ENCODE measurements around the gene TNFRSF4.
"Not testable (repeated sequence)": the region's sequence is repeated elsewhere in the genome, so short reads cannot be mapped to it uniquely, and the experiment has no call there.

TNFRSF4 gene

DNA sequence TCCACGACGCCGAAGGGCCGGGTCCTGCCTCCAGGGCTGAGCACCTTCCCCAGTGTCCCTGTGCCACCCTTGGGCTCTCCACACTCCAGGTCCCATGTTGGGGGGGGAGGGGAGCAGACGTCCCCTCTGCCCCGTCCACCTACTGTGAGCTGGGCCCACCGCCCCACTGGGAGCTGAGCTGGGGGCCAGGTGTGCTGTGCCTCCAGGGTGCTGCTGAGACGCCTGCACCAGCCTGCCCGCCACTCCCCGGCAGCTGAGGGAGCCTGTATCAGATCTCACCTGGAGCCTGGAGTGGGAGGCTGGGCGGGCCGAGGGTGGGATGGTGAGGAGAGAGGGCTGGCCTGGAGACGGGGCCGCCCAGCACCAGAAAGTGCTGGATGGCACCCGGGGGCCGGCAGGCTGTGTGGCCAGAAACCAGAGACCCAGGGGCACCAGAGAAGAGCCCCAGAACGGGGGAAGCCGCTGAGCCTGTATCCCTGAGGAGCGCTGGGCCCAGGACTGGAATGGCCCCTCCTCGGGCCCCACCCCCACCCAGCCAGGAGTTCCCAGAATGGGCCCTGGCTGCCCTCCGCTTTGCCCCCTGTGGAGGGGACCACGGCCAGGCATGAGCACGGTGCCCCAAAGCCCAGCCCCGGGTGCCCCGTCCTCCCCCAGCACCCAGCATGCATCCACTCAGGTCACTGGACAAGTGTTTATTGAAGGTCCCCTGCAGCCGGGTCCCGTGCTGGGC, 11.0 kb downstream of the TNFRSF4 start:
- no peak for DNase-seq (ENCODE audit: low spot score)

DNA sequence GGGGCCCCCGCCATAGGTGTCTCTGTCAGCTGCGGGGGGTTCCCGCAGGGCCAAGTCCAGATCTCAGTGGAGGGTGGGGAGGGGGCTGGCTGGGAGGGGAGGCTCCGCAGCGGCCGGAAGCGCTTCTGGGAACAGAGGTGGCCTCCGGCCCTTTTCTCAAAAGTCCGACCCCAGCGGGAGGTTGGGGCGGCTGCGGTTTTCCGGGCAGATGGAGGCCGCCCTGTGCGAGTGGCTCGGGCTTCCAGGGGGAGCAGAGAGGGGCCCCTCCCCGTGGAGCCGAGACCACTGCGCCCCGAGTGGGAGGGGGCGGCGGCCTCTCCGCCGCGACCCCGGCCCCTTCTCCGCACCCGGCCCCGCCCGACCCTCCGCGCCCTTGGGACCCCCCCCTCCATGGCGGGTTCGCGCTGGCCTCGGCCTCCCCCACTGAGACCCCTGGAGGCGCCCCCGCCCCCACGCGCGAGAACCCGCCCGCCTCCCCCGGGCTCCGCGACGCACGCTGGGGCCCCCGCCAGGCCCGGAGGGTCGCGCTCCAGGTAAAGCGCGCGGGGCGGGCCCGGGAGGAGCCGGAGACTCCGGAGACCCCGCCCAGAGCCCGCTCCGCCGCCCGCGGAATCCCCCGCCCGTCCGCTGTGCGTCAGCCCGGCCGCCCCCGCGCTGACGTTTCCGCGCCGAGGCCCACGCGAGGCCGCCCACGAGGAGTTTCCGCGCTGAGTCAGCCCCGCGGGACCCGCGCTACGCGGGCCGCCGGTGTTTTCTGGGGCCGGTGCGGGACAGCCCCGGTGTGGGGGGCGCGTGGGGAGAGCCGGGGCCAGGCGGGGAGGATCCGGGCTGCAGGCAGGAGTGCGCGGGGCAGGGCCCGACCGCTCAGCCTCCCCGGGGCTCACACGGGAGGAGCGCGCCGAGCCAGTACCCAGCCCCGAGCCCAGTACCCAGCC, 12.8 kb downstream of the TNFRSF4 start:
- peak; percentile 53 for DNase-seq (ENCODE audit: low spot score)

DNA sequence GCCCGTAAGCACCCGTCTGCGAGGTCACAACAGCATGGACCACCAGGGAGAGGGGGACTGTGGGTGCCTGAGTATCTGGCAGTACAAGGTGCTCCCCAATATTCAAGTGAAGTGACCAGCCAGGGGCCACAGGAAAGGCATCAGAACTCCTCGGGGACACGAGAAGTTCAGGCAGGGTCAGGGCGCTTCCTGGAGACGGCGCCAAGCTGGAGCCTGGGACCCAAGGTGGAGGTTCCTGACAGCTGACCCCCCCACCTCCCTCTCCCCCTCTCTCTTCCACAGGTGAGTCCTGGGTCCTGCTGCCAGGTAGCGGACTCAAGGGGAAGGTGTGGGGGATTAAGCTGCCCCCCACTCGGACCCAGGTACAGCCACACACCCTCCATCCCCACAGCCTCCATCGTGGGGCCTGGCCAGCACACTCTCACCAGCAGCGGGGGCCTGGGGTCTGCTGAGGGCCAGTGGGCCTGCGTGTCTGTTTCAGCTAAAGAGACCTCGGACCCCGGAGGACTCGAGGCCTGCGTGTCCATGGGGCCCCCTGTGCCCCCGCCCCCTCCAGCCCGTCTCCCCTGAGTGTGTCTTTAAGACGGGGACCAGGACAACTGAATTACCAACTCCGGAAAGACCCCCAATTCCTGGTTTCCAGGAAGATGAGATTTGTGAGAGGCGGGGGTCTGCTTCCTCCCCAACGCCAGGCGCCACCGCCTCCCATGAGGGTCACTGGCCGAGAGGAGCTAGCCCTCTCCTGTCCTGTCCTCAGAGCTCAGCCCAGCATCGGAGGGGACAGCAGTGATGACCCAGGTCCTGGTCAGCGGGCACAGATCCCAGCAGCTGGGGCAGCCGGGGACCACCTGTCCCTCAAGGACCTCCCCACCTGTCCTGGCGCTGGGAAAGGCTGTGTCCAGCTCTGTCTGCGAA, 13.7 kb downstream of the TNFRSF4 start:
- DNase-seq (ENCODE audit: low spot score) = no peak

DNA sequence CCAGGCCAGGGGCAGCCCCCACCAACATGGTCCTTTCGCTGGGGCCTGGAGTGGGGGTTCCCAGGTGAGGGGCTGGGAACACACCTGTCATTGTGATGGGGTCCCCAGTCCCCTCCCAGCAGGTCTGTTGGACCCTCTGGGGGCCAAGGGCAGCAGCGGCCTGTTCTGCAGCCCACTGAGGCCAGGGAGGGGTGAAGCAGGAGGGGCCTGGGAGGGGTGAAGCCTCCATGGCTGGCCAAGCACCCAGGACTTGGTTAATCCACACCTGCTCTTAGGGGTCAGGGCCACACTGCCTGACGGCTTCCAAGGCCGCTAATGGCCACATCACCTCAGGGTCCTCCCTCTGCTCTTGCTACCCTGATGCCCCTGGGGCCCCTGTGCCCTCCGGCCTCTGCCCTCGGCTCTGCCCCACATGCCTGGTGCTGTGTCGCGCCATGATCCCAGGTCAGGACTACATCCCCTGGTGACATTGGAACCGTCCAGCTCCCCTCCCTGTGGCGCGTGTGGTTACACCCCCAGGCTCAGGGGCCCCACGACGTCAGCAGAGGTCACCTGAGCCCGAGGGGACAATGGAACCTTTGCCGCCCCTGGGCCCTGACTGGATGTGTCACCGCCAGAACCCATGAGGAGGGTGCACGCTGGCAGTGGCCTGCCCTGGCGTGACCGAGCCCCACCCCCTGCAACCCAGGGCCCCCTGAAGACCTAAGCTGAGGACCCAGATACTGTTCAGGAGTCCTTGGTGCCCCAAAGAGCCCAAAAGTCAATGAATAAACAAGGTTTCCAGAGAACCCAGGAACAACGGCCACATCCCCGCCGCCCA, 14.6 kb downstream of the TNFRSF4 start:
- no peak for DNase-seq (ENCODE audit: low spot score)

DNA sequence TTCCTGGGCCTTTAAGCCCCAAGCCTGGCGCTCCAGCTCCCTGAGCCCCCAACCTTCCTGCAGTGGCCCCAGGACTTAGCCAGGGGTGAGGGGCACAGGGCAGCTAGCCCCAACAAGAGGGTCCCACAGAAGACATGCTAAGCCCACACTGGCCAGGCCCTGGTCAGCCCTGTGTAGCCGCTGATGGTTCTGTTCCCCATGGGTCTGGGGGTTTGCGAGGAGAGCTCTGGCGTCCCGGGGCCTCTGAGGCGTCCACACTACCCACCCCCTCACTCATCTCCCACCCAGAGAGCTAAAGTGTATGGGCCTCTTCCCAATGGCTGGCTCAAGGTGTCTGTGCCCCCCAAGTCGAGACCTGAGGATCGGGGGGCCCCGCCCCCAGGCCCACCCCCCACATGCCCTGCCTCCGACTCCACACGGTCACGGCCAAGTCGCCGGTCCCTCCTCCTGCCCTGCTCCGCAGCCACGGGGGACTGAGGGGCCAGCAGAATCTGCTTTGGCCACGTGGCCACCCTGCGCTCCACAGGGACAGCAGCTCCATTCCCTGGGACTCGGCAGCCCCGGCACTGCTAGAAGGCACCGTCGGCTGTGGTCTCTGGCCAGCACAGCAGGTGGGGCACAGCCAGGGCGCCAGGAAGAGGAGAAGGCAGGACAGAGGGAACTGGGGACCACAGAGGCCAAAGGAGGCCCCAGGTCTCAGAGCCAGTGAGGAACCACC, 15.4 kb downstream of the TNFRSF4 start:
- no peak for DNase-seq (ENCODE audit: low spot score)

DNA sequence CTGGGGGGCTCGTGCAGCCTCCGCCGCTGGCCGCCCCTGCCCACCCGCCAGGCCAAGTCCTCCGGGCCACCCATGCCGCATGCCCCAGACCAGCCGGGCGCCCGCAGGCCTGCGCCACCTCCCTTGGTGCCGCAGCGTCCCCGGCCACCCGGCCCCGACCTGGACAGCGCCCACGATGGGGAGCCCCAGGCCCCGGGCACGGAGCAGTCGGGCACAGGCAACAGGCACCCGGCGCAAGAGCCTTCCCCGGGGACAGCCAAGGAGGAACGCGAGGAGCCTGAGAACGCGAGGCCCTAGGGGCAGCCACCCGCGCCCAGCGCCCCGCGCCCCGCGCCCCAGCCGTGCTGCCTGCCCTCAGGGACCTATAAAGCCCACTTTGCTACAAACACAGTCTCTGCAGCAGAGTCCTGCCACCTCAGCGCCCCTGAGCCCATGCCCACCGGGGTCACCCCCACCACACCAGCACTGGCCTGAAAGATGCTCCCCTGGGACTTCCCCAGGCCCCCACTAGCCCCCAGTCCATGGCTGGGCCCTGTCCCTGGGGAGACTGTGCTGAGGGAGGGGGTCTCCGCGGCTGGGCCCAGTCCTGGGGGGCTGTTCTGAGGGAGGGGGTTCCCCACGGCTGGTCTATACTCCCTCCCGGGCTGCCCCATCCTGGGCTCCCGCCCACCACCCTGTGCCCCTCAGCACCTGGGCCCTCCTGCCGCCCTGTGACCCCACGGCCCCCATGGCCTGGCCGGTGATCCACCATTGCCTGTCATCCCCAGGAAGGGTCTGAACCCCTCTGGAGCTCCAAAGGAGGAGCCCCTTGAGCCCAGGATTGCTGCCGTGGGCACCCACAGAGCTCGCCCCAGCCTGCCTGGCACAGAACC, 16.2 kb downstream of the TNFRSF4 start:
- DNase-seq (ENCODE audit: low spot score) = no peak

DNA sequence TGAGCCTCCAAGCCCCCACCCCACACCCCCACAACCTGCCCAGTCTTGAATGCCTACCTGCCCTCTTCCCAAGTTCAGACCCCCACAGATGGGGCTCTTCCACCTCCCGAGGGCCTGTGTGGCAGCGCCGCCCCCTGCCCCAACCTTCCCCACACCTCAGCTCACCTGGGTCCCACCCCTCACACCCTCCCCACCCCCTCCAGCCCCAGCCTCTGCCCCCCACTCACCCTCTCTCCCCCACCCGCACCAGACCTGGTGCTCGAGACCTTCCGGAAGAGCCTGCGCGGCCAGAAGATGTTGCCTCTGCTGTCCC, 16.8 kb downstream of the TNFRSF4 start:
- DNase-seq (ENCODE audit: low spot score) = no peak

DNA sequence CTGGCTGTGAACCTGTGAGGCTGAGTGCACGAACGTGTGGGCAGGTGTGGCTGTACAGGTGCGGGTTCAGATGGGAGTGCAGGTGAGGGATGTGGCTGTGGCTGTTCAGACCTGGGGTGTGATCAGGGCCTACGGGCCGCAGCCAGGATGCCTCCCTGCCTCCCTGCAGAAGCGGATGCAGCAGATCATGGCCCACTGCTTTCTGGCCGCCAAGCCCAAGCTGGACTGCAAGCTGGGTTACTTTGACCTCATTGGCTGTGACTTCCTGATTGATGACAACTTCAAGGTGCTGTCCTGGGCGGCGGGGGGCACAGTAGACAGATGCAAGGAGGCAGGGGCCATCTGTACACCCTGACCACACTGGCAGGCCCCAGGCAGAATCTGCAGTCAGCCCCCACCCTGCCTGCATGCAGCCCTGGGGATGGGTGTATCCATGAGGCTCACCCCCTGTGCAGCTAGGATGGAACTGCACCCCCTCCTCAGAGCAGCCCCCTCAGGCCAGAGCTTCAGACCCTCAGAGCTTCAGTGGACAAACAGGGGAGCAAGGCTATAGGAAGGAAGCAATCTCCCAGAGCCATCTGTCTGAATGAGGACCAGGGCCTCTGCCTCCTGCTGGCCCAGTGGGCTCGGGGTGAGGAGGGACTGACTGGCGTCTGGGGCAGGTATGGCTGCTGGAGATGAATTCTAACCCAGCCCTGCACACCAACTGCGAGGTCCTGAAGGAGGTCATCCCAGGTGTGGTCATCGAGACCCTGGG, 17.3 kb downstream of the TNFRSF4 start:
- DNase-seq (ENCODE audit: low spot score) = no peak

DNA sequence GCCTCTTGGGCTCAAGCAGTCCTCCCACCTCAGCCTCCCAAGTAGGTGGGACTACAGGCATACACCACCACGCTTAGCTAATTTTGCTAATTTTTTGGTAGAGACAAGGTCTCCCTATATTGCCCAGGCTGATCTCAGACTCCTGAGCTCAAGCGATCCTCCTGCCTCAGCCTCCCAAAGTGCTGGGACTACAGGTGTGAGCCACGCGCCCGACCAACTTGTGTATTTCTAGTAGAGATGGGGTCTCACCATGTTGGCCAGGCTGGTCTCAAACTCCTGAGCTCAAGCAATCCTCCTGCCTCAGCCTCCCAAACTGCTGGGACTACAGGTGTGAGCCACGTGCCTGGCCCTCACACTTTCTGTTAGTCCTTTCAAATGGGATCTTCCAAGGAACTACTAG, 18.2 kb downstream of the TNFRSF4 start:
- DNase-seq (ENCODE audit: low spot score) = not testable (repeated sequence)

DNA sequence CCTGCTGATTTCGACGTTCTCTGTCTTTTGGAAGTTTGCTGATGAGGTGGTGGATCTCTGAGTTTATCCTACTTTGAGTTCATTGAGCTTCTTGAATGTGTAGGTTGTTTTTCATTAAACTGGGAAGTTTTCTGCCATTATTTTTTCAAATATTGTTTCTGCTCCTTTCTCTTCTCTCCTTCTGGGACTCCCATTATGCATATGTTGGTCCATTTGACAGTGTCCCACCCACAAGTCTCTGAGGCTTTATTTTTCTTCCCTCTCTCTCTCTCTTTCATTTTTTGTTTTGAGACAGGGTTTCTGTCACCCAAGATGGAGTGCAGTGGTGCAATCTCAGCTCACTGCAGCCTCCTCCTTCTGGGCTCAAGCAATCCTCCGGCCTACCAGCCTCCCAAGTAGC, 19.2 kb downstream of the TNFRSF4 start:
- DNase-seq (ENCODE audit: low spot score) = no peak

DNA sequence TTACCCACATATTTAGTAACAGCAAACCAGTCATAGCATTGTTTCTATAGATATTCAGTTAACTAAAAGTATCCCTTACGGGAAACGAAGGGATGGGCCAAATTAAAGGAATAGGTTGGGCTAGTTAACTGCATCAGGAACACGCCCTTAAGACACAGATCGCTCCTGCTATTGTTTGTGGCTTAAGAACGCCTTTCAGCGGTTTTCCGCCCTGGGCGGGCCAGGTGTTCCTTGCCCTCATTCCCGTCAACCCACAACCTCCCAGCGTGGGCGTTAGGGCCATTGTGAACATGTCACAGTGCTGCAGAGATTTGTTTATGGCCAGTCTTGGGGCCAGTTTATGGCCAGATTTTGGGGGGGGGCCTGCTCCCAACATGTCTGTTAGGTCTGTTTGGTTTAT, 22.2 kb downstream of the TNFRSF4 start:
- DNase-seq (ENCODE audit: low spot score) = no peak

DNA sequence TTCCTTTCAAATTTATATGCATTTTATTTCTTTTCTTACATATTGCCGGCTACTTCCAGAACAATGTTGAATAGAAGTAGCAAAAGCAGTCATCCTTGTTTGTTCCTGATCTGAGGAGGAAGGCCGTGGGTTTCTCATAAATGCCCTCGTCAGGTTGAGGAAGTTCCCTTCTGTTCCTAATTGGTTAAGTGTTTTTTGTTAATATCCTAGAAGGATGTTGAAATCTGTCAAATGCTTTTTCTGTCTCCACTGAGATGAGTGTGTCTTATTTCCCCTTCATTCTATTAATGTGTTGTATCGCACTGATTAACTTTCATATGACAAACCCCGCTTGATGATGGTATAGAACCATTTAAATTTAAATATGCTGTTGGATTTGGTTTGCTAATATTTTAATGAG, 24.8 kb downstream of the TNFRSF4 start:
- DNase-seq (ENCODE audit: low spot score) = no peak

DNA sequence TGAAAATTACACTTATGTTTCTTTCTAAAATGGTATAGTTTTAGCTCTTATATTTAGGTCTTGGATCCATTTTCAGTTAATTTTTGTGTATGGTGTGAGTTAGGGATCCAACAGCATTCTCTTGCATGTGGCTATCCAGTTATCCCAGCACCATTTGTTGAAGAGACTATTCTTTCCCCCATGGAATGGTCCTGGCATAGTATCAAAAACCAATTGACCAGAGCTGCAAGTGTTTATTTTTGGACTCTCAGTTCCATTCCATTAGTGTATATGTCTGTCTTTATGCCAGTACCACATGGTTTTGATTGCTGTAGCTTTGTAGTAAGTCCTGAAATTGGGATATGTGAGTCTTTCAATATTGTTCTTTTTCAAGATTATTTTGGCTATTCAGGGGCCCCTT, 26.0 kb downstream of the TNFRSF4 start:
- no peak for DNase-seq (ENCODE audit: low spot score)

DNA sequence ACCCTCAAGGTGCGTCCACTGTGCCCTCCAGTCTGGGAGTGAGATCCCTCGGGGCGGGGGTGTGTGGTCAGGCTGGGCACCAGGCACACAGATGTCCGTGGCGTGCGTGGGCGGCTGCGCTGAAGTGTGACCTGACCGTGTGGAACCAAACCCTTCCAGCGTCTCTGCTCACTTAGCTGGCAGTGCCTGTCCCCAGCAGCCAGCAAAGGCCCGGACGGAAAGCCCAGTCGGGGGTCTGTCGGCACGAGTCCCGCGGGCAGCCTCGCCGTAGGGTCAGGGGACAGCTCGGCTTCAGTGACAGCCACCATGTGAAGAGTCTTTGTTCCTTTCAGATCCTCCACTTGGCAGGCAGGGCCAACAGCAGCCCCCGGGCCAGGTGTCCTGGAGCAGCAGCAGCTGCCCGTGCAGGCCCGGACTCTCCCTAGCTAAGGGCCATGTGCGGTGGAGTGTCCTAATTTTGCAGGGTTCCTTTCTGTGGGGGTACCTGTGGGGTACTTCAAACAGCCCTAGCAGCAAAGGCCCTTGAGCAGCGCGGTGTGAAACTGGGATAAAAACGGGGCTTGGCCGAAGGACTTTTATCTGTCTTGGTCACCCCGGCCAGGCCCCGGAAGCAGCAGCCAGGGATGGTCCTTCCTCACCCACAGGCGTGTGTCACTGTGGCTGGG, 28.7 kb downstream of the TNFRSF4 start:
- no peak for DNase-seq (ENCODE audit: low spot score)

DNA sequence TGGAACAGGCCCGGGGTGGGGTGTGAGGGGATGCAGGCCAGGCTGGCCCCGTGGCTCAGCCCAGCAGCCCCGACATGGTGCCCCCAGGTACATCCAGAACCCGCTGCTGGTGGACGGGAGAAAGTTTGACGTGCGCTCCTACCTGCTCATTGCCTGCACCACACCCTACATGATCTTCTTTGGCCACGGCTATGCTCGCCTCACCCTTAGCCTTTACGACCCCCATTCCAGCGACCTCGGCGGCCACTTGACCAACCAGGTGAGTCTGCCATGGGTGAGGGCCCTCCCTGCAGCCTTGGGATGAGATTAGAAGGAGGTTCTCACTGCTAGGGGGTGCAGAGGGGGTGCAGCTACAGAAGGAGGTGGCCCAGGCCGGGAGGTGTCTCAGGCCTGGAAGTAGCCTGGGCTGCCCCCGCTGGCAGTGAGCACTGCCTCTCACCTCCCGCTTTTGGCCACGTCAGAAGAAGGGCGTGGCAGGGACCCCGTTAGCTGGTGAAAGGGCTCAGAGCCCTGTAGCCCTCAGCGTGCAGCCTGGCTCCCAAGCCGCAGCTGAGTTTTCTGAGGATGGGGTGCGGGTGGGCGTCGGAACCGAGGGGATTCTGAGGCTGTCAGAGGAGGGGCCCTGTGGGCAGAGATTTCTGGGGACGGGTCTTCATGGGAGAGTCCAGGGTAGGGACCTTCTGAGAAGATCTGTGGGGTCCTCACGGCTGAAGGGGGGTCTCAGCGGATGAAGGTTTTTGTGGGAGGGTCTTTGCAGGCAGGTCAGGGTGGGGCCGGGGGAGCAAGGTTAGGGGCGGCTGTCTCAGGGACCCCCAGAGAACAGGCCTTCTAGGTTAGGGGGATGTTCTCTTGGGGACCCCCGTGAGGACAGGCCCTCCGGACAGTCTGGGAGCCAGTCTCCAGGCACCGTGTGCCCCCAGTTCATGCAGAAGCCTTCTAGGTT, 29.8 kb downstream of the TNFRSF4 start:
- DNase-seq (ENCODE audit: low spot score) = no peak

DNA sequence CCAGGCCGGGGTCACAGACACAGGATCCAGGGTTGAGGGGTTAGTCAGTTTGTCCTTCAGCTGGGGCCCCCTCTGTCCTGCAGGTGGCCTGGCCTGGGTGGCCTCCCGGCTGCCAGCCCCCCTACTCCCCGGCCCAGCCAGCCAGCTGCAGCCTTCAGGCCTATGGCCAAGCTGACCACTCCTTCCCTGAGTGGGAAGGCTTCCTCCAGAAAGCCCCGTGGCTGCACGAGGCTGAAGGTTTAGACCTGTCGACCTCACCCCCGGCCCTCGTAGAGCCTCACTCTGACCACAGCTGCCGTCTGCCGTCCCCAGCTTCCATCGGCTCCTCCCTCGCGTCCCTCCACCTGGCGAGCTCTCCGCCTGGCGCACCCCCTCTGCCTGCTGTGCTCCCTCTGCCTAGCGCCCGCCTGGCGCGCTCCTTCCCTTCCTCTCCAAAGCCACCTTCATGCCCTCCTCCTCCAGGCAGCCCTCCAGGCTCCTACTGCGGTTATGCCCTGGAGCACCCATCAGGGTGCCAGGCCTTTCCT, 30.7 kb downstream of the TNFRSF4 start:
- no peak for DNase-seq (ENCODE audit: low spot score)
